Activated T-cell treated with anti-CD3 and anti-CD28 coated beads, Interleukin-2, amount 50 U/mL, for 72 hours (primary cell): ENCODE results near the gene SLC6A6. TPM values are rescaled to one million over a fixed set of nuclear protein-coding genes. Genes with fewer than 3 reads are reported as not detected.

Source experiments
- ATAC-seq, 2 donors: fragments of 150-1000 bp; cut with Tn5 transposase; replicated peaks in 1 of 2; 2 replicates each; pipeline ENCODE4 v1.10.0; 2021; ENCODE audit warnings: moderate library complexity in 2 of 2, mild to moderate bottlenecking in 1 of 2
- DNase-seq, 2 donors: peaks; one replicate each; pipeline ENCODE4 v3.0.0; 2021 to 2022; ENCODE audit warnings: mixed read lengths in 1 of 2
- H3K27ac Mint-ChIP-seq: one replicate; pipeline ENCODE4 v1.8.0; 2022; ENCODE audit warnings: mild to moderate bottlenecking, moderate library complexity, mixed read lengths
- H3K27me3 Mint-ChIP-seq: one replicate; pipeline ENCODE4 v1.8.0; 2022; ENCODE audit warnings: low read depth, mixed read lengths
- H3K36me3 Mint-ChIP-seq, 2 donors: one replicate each; pipeline ENCODE4 v1.8.0; 2022; ENCODE audit warnings: mixed read lengths in 2 of 2, mild to moderate bottlenecking in 1 of 2; ENCODE audit not compliant: insufficient read depth in 2 of 2
- H3K4me1 Mint-ChIP-seq: one replicate; pipeline ENCODE4 v1.8.0; 2022; ENCODE audit warnings: low read depth, mixed read lengths
- H3K4me3 Mint-ChIP-seq, 2 donors: one replicate each; pipeline ENCODE4 v1.8.0; 2022; ENCODE audit warnings: mild to moderate bottlenecking in 2 of 2, mixed read lengths in 2 of 2, moderate library complexity in 2 of 2
- H3K9me3 Mint-ChIP-seq, 2 donors: one replicate each; pipeline ENCODE4 v1.8.0; 2022; ENCODE audit warnings: mixed read lengths in 2 of 2
- total RNA-seq, 2 donors: library from RNA; stranded (reverse); gene quantifications; one replicate each; pipeline ENCODE4 v1.2.3, GENCODE V29; 2022

Gene SLC6A6
- total RNA-seq, 2 donors from 2014 or later: 35.4 to 39.2 TPM

DNA sequence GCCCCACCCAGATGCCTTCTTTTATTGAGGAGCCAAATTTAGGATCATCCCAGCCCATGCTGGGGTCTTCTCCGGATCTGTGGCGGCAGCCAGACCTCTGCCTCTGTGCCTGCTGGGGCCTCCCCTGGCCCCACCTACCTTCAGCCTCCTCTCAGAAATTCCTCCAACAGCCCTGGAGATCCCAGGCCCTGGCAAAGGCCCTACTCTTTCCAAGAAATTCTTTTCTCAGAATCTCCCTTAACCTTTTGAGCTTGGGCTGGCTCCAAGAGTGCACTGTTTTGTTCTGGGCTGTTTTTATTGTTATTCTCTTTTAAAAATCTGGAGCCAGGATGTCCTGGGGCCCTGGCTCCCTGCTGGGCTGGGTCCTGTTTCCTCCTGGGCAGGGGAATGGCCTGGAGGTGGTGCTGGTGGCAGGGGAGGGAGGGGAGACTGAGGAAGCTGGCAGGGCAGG, 79.9 kb downstream of the SLC6A6 start:
- no peak for DNase-seq
- no peak for ATAC-seq
- Mint-ChIP-seq H3K4me3 (no peak overlapping the region), H3K9me3 (no peaks in the 10 kb centered on the region), H3K36me3 (peaks cover 0 to 6% of the 10 kb centered on the region in 2 donors), H3K4me1 (peaks cover 4% of the 10 kb centered on the region), H3K27me3 (no peaks in the 10 kb centered on the region), H3K27ac (no peak overlapping the region)

- Mint-ChIP-seq H3K27me3 (no peaks in the 10 kb centered on the region), H3K36me3 (peaks cover 0 to 6% of the 10 kb centered on the region in 2 donors), H3K9me3 (no peaks in the 10 kb centered on the region), H3K4me3 (no peak overlapping the region), H3K27ac (no peak overlapping the region), H3K4me1 (peaks cover 4% of the 10 kb centered on the region)
- no peak for ATAC-seq
- no peak for DNase-seq
These were observed 80.9 kb downstream of the SLC6A6 start for GRCh38 chr3:14483286-14483685.

- Mint-ChIP-seq H3K27ac (no peak overlapping the region), H3K9me3 (no peaks in the 10 kb centered on the region), H3K4me3 (no peak overlapping the region), H3K36me3 (peaks cover 0 to 6% of the 10 kb centered on the region in 2 donors), H3K4me1 (peaks cover 4% of the 10 kb centered on the region), H3K27me3 (no peaks in the 10 kb centered on the region)
- DNase-seq: no peak
- no peak for ATAC-seq
These were observed 82.3 kb downstream of the SLC6A6 start for GRCh38 chr3:14484741-14485140.

DNA sequence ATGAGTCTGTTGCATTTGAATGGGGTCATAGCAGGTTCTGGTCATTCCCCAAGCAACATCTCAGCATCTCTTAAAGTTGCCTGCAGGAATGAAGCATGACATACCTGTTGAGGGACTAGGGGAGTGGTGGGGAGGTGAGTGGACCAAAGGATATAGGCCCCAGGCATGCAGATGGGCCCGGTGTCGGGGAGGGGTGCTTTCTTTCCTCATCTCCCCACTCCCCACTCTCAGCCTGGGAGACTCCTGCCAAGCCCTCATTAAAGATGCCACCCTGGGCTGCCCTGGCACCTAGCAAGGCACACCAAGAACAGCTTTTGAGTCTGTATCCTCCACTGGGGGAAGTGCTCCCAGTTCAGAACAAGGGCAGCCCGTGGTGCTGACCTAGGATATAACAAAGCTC, 83.6 kb downstream of the SLC6A6 start:
- H3K27me3 Mint-ChIP-seq: no peaks in the 10 kb centered on the region
- no peak for DNase-seq
- H3K9me3 Mint-ChIP-seq: no peaks in the 10 kb centered on the region
- no peak overlapping the region for H3K27ac Mint-ChIP-seq
- ATAC-seq: no peak
- H3K36me3 Mint-ChIP-seq: peaks cover 0 to 6% of the 10 kb centered on the region in 2 donors
- no peak overlapping the region for H3K4me3 Mint-ChIP-seq
- H3K4me1 Mint-ChIP-seq: peaks cover 4% of the 10 kb centered on the region

DNA sequence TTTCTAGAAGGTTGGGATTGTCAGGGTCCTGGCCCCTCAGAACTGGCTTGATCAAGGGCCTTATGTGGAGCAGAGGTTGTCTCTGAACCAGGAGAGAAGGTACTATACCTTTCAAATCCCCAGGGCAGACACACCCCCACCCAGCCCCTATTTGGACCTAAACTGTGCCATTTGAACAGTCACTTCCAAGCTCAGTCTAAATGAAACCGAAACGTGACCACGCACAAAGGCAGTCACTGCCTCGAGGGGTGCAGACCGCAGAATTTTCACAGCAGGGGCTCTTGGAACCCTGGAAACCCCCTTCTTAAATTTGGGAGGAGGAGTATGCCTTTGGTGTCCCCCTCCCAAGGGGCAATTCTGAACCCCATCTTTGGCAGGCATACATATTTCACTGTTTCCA, 84.1 kb downstream of the SLC6A6 start:
- H3K4me3 Mint-ChIP-seq: no peak overlapping the region
- peaks cover 0 to 6% of the 10 kb centered on the region in 2 donors for H3K36me3 Mint-ChIP-seq
- no peaks in the 10 kb centered on the region for H3K27me3 Mint-ChIP-seq
- H3K27ac Mint-ChIP-seq: no peak overlapping the region
- H3K4me1 Mint-ChIP-seq: peaks cover 4% of the 10 kb centered on the region
- DNase-seq (no peak), ATAC-seq (peak in 1 of 2 donors; percentile 36)
- no peaks in the 10 kb centered on the region for H3K9me3 Mint-ChIP-seq

GRCh38 chr3:14487086-14487485, 84.7 kb downstream of the SLC6A6 start:
- ATAC-seq: no peak
- no peak overlapping the region for H3K27ac Mint-ChIP-seq
- H3K27me3 Mint-ChIP-seq: no peaks in the 10 kb centered on the region
- H3K4me1 Mint-ChIP-seq: peaks cover 4% of the 10 kb centered on the region
- no peak for DNase-seq
- H3K36me3 Mint-ChIP-seq: peaks cover 0 to 6% of the 10 kb centered on the region in 2 donors
- H3K4me3 Mint-ChIP-seq: no peak overlapping the region
- H3K9me3 Mint-ChIP-seq: no peaks in the 10 kb centered on the region

DNA sequence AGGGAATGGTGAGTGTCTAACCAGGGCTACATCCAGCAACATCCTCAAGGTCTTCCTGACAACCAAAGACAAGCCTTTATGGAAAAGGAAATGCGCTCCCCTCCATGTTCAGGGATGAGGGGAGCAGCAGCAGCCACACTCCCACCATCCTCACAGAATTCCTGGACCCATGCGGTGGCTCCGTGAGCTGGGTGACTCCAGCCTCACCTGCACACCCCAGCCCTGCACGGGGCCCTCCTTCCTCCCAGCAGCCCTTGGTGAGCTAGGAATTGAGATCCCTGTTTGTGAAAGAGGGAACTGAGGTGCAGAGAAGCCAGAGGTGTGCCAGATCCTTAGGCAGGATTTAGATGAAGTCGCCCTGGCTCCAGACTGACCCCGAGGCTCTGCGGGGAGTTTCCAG, 85.4 kb downstream of the SLC6A6 start:
- no peaks in the 10 kb centered on the region for H3K27me3 Mint-ChIP-seq
- ATAC-seq (no peak), DNase-seq (no peak)
- no peaks in the 10 kb centered on the region for H3K9me3 Mint-ChIP-seq
- H3K36me3 Mint-ChIP-seq: peaks cover 0 to 6% of the 10 kb centered on the region in 2 donors
- H3K4me1 Mint-ChIP-seq: peaks cover 4% of the 10 kb centered on the region
- H3K27ac Mint-ChIP-seq: no peak overlapping the region
- no peak overlapping the region for H3K4me3 Mint-ChIP-seq

DNA sequence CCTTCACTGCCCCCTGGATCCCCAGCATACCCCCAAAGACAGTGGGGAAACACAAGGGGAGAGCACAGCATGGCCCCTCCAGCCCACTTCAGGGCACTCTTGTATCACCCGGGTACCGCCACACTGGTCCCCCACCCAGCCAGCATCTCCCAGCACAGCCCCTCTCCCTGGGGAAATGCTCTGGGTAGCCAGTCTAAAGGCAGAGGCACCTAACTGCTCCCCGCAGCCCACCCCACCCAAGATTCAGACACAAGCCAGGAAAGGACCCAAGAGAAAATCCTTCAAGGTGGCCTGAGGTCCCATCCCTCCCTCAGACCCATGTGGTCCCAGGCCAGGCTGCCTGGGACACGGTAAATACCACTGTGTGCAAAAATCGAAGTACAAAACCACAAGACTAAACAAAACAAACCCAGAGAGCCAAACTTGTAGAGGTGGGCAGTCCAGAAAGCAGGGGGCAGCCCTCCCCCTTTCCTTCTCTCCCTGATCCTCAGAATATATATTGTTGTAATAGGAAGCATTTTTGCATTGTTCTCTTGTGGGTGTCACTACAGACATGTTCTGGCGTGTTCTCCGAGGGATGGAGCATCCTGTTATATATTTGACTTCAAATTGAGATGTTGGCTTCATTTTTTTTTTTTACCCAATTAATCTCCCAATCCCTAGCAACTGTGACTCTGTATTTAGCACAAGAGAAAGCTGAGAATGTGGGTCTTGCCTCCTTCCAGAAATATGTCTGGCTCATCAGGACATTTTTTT, 86.1 kb downstream of the SLC6A6 start:
- no peaks in the 10 kb centered on the region for H3K27me3 Mint-ChIP-seq
- H3K27ac Mint-ChIP-seq: no peak overlapping the region
- H3K36me3 Mint-ChIP-seq: peaks cover 0 to 6% of the 10 kb centered on the region in 2 donors
- no peaks in the 10 kb centered on the region for H3K9me3 Mint-ChIP-seq
- H3K4me3 Mint-ChIP-seq: no peak overlapping the region
- no peak for DNase-seq
- ATAC-seq: no peak
- H3K4me1 Mint-ChIP-seq: peaks cover 4% of the 10 kb centered on the region

DNA sequence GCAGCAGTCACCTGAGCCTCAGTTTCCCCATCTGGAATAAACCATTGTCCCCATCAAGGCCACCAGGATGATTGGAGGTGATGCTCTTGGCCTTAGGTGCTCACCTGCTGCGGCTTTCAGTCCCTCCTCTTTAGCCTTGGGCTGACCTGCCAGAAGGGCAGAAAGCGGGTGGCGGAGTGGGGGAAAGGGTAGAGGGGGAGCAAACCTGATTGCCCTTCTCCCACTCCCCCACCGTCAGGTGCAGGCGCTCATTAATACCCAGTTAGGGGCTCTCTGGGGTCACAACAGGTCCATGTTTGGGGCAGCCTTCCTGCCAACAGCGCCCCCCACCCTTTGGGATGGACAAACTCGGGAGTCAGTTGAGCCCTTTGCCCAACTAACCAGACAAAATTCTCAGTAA, 87.2 kb downstream of the SLC6A6 start:
- peaks cover 4% of the 10 kb centered on the region for H3K4me1 Mint-ChIP-seq
- DNase-seq (no peak), ATAC-seq (no peak)
- H3K9me3 Mint-ChIP-seq: no peaks in the 10 kb centered on the region
- no peak overlapping the region for H3K27ac Mint-ChIP-seq
- H3K4me3 Mint-ChIP-seq: no peak overlapping the region
- no peaks in the 10 kb centered on the region for H3K27me3 Mint-ChIP-seq
- peaks cover 0 to 6% of the 10 kb centered on the region in 2 donors for H3K36me3 Mint-ChIP-seq

DNA sequence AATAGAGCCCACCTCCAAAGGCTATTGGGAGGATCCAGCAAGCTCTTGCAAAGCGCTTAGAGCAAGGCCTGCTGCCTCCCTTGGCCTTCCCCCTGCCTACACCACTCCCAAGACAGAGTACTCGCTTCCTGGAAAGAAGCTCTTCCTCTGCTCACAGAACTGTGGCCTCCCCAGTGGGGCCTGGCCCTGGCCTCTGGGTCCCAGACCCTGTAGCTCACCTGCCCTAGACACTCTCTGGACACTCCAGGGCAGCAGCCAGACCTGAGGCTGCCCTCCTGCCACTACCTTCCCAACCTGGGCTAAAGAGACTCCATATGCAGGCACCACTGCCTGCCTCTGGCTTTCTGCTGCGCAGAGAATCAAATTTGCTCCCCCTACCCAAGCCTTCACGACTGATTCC, 87.8 kb downstream of the SLC6A6 start:
- no peak overlapping the region for H3K27ac Mint-ChIP-seq
- DNase-seq (no peak), ATAC-seq (no peak)
- H3K4me1 Mint-ChIP-seq: peaks cover 3% of the 10 kb centered on the region
- H3K36me3 Mint-ChIP-seq: peaks cover 0 to 3% of the 10 kb centered on the region in 2 donors
- no peak overlapping the region for H3K4me3 Mint-ChIP-seq
- no peaks in the 10 kb centered on the region for H3K9me3 Mint-ChIP-seq
- H3K27me3 Mint-ChIP-seq: no peaks in the 10 kb centered on the region

GRCh38 chr3:14490831-14491230, 88.4 kb downstream of the SLC6A6 start:
- DNase-seq (no peak), ATAC-seq (no peak)
- Mint-ChIP-seq H3K4me1 (no peaks in the 10 kb centered on the region), H3K27me3 (no peaks in the 10 kb centered on the region), H3K4me3 (no peak overlapping the region), H3K9me3 (no peaks in the 10 kb centered on the region), H3K27ac (peak overlapping the region; percentile 21), H3K36me3 (no peaks in the 10 kb centered on the region)

- ATAC-seq (no peak), DNase-seq (no peak)
- Mint-ChIP-seq H3K9me3 (no peaks in the 10 kb centered on the region), H3K4me1 (no peaks in the 10 kb centered on the region), H3K27me3 (no peaks in the 10 kb centered on the region), H3K4me3 (no peak overlapping the region), H3K27ac (no peak overlapping the region), H3K36me3 (no peaks in the 10 kb centered on the region)
These were observed 89.2 kb downstream of the SLC6A6 start for GRCh38 chr3:14491396-14492190.

DNA sequence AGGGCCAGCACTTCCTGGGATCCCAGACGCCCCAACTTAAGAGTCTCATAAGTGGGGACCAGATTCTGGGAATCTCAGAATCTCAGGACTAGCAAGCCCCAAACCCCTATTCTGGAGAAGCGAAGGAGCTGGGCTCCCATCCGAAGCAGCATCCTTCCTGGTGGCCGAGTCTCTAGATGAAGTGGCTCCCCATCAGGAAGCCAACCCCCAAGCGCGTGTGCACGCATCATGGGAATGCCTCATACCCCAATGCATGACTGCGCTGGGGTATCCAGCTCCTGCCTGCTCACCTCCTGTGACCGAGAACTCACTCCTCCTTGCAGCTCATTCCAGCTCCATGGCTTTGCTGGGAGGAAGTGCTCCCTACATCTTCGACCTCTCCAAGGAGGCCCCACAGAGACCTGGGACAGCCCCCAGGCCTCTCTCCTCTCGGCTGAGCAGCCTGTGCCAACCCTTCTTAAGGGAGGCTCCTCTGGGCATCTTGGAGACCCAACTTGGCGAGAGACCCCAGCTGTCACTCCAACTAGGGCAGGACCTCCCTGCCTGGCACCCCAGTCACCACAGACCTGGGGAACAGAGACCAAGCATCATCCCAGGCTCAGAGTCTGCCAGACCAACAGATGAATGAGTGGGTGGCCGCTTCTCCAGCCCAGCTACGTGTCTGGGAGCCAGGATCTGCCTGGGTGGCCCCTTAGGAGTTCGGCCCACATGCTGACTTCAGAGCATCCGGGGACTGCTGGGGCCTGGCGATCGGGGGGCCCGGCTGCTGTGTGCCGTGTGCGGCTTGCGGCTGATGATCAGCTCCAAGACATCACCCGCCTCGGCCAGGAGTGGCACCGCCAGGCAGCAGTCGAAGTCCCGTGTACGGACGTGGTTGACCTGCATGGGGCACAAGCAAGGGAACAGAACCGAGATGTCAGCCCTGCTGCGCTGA, 90.8 kb downstream of the SLC6A6 start:
- no peak overlapping the region for H3K27ac Mint-ChIP-seq
- ATAC-seq (no peak), DNase-seq (no peak)
- H3K4me3 Mint-ChIP-seq: no peak overlapping the region
- no peaks in the 10 kb centered on the region for H3K4me1 Mint-ChIP-seq
- H3K9me3 Mint-ChIP-seq: no peaks in the 10 kb centered on the region
- no peaks in the 10 kb centered on the region for H3K36me3 Mint-ChIP-seq
- H3K27me3 Mint-ChIP-seq: peaks cover 9% of the 10 kb centered on the region
